Measurements from ENCODE around the gene GATAD2B. TPM values are rescaled to one million over a fixed set of nuclear protein-coding genes. Genes with fewer than 3 reads are reported as not detected.
"Not testable (repeated sequence)": the region's sequence is repeated elsewhere in the genome, so short reads cannot be mapped to it uniquely, and the experiment has no call there.

The GATAD2B gene
- total and polyA plus RNA-seq, 2 donors (not counting 1 experiment from before 2014, with no cell fraction given), result 4.8 to 5.2 TPM

GRCh38 chr1:153907134-153907533 lies 15.6 kb downstream of the GATAD2B start:
- Histone ChIP-seq H3K27me3 (ENCODE audit: control insufficient read depth, insufficient read depth, low read length) (no peaks in the 10 kb centered on the region), H2AFZ (ENCODE audit: low read length) (no peak overlapping the region), H3K36me3 (ENCODE audit: control insufficient read depth, insufficient read depth, low read length) (no peaks in the 10 kb centered on the region), H3K4me2 (ENCODE audit: extremely low read depth, insufficient read depth, low read length) (no peak overlapping the region), H3K9ac (ENCODE audit: insufficient read depth, low read length) (no peak overlapping the region), H4K20me1 (ENCODE audit: control insufficient read depth, extremely low read depth, insufficient read depth, low read length) (no peaks in the 10 kb centered on the region), H3K79me2 (ENCODE audit: control insufficient read depth, insufficient read depth, low read length) (peaks cover 39% of the 10 kb centered on the region), H3K4me3 (replicated peaks in 1 of 4; ENCODE audit: control extremely low read depth in 1 of 4, insufficient read depth in 1 of 4, low read depth in 3 of 4, low read length in 4 of 4) (no peak overlapping the region), H3K4me1 (ENCODE audit: control insufficient read depth, extremely low read depth, insufficient read depth, low read length) (no peaks in the 10 kb centered on the region), H3K9me3 (ENCODE audit: control insufficient read depth, insufficient read depth, low read depth, low read length) (no peaks in the 10 kb centered on the region), H3K27ac (ENCODE audit: insufficient read depth, low read length) (no peak overlapping the region)
- DNase-seq (ENCODE audit: low read depth in 2 of 2), result no peak
- TF ChIP-seq, protein P1, sequence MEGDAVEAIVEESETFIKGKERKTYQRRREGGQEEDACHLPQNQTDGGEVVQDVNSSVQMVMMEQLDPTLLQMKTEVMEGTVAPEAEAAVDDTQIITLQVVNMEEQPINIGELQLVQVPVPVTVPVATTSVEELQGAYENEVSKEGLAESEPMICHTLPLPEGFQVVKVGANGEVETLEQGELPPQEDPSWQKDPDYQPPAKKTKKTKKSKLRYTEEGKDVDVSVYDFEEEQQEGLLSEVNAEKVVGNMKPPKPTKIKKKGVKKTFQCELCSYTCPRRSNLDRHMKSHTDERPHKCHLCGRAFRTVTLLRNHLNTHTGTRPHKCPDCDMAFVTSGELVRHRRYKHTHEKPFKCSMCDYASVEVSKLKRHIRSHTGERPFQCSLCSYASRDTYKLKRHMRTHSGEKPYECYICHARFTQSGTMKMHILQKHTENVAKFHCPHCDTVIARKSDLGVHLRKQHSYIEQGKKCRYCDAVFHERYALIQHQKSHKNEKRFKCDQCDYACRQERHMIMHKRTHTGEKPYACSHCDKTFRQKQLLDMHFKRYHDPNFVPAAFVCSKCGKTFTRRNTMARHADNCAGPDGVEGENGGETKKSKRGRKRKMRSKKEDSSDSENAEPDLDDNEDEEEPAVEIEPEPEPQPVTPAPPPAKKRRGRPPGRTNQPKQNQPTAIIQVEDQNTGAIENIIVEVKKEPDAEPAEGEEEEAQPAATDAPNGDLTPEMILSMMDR (conservative IDR thresholded peaks at IDR 0.05 in 1 of 2, IDR thresholded peaks at IDR 0.05 in 1 of 2; ENCODE audit: low read depth in 1 of 2, low read length in 2 of 2), result no peak
- TF ChIP-seq EZH2 (IDR thresholded peaks at IDR 0.05; ENCODE audit: low read length, missing control alignments), result no peak

- Histone ChIP-seq H2AFZ (ENCODE audit: low read length) (no peak overlapping the region), H4K20me1 (ENCODE audit: control insufficient read depth, extremely low read depth, insufficient read depth, low read length) (no peaks in the 10 kb centered on the region), H3K27ac (ENCODE audit: insufficient read depth, low read length) (no peak overlapping the region), H3K4me2 (ENCODE audit: extremely low read depth, insufficient read depth, low read length) (no peak overlapping the region), H3K9me3 (ENCODE audit: control insufficient read depth, insufficient read depth, low read depth, low read length) (no peaks in the 10 kb centered on the region), H3K9ac (ENCODE audit: insufficient read depth, low read length) (no peak overlapping the region), H3K27me3 (ENCODE audit: control insufficient read depth, insufficient read depth, low read length) (no peaks in the 10 kb centered on the region), H3K79me2 (ENCODE audit: control insufficient read depth, insufficient read depth, low read length) (peaks cover 39% of the 10 kb centered on the region), H3K4me1 (ENCODE audit: control insufficient read depth, extremely low read depth, insufficient read depth, low read length) (no peaks in the 10 kb centered on the region), H3K4me3 (replicated peaks in 1 of 4; ENCODE audit: control extremely low read depth in 1 of 4, insufficient read depth in 1 of 4, low read depth in 3 of 4, low read length in 4 of 4) (no peak overlapping the region), H3K36me3 (ENCODE audit: control insufficient read depth, insufficient read depth, low read length) (no peaks in the 10 kb centered on the region)
- no peak for DNase-seq (ENCODE audit: low read depth in 2 of 2)
- TF ChIP-seq, protein P1 (conservative IDR thresholded peaks at IDR 0.05 in 1 of 2, IDR thresholded peaks at IDR 0.05 in 1 of 2; ENCODE audit: low read depth in 1 of 2, low read length in 2 of 2), result no peak
- TF ChIP-seq EZH2 (IDR thresholded peaks at IDR 0.05; ENCODE audit: low read length, missing control alignments), result no peak
Observed at GRCh38 chr1:153906396-153906795, 16.4 kb downstream of the GATAD2B start.

DNA sequence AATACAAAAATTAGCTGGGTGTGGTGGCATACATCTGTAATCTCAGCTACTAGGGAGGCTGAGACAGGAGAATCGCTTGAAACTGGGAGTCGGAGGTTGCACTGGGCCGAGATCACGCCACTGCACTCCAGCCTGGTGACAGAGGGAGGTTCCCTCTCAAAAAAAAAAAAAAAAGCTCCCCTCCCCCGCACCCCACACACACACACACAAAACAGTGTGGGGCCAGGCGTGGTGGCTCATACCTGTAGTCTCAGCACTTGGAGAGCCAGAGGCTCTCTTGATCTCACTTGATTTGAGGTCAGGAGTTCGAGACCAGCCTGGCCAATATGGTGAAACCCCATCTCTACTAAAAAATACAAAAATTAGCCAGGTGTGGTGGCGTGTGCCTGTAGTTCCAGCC lies 16.9 kb downstream of the GATAD2B start:
- H3K36me3 ChIP-seq (ENCODE audit: control insufficient read depth, insufficient read depth, low read length); H3K4me1 ChIP-seq (ENCODE audit: control insufficient read depth, extremely low read depth, insufficient read depth, low read length); H3K4me3 ChIP-seq (replicated peaks in 1 of 4; ENCODE audit: control extremely low read depth in 1 of 4, insufficient read depth in 1 of 4, low read depth in 3 of 4, low read length in 4 of 4); H3K9me3 ChIP-seq (ENCODE audit: control insufficient read depth, insufficient read depth, low read depth, low read length); H3K27me3 ChIP-seq (ENCODE audit: control insufficient read depth, insufficient read depth, low read length); H3K9ac ChIP-seq (ENCODE audit: insufficient read depth, low read length); H3K27ac ChIP-seq (ENCODE audit: insufficient read depth, low read length); H2AFZ ChIP-seq (ENCODE audit: low read length); H3K4me2 ChIP-seq (ENCODE audit: extremely low read depth, insufficient read depth, low read length); H4K20me1 ChIP-seq (ENCODE audit: control insufficient read depth, extremely low read depth, insufficient read depth, low read length); DNase-seq (ENCODE audit: low read depth in 2 of 2): not testable (repeated sequence)
- peaks cover 42% of the 10 kb centered on the region for H3K79me2 ChIP-seq (ENCODE audit: control insufficient read depth, insufficient read depth, low read length)

Data from fibroblast of lung (primary cell).